HEK293T (cell line): Measurements from ENCODE around the gene REN.

Experiments used
- ARNT ChIP-seq: fragments of 450-650 bp; IDR thresholded peaks from 2 replicates; pipeline ENCODE4 v1.6.1; 2017; ENCODE audit warnings: mild to moderate bottlenecking
- BHLHE40 ChIP-seq: fragments of 450-650 bp; IDR thresholded peaks from 2 replicates; pipeline ENCODE4 v1.6.1; 2016; ENCODE audit warnings: mild to moderate bottlenecking, moderate library complexity, borderline replicate concordance
- CTBP1 ChIP-seq: fragments of 450-650 bp; IDR thresholded peaks from 2 replicates; pipeline ENCODE4 v1.6.1; 2016; ENCODE audit warnings: borderline replicate concordance
- ELF4 ChIP-seq: fragments of 450-650 bp; IDR thresholded peaks from 2 replicates; pipeline ENCODE4 v1.6.1; 2017; ENCODE audit warnings: antibody characterized with exemption
- FOXA1 ChIP-seq: fragments of 450-650 bp; IDR thresholded peaks from 2 replicates; pipeline ENCODE4 v1.6.1; 2016; ENCODE audit warnings: mild to moderate bottlenecking
- FOXK2 ChIP-seq: fragments of 450-650 bp; IDR thresholded peaks from 2 replicates; pipeline ENCODE4 v1.6.1; 2016; ENCODE audit warnings: mild to moderate bottlenecking
- FOXM1 ChIP-seq: fragments of 450-650 bp; IDR thresholded peaks from 2 replicates; pipeline ENCODE4 v1.6.1; 2017; ENCODE audit warnings: mild to moderate bottlenecking, borderline replicate concordance
- L3MBTL2 ChIP-seq: fragments of 450-650 bp; conservative IDR thresholded peaks from 2 replicates; pipeline ENCODE4 v1.6.1; 2016; ENCODE audit warnings: mild to moderate bottlenecking
- NFRKB ChIP-seq: fragments of 450-650 bp; IDR thresholded peaks from 2 replicates; pipeline ENCODE4 v1.6.1; 2016; ENCODE audit warnings: mild to moderate bottlenecking, moderate library complexity
- PKNOX1 ChIP-seq: fragments of 450-650 bp; IDR thresholded peaks from 2 replicates; pipeline ENCODE4 v1.6.1; 2016
- SP1 ChIP-seq: fragments of 450-650 bp; IDR thresholded peaks from 2 replicates; pipeline ENCODE4 v1.6.1; 2017
- SUZ12 ChIP-seq: fragments of 450-650 bp; IDR thresholded peaks from 2 replicates; pipeline ENCODE4 v1.6.1; 2016; ENCODE audit warnings: mild to moderate bottlenecking
- TARDBP ChIP-seq: fragments of 450-650 bp; IDR thresholded peaks from 2 replicates; pipeline ENCODE4 v1.6.1; 2016

DNA sequence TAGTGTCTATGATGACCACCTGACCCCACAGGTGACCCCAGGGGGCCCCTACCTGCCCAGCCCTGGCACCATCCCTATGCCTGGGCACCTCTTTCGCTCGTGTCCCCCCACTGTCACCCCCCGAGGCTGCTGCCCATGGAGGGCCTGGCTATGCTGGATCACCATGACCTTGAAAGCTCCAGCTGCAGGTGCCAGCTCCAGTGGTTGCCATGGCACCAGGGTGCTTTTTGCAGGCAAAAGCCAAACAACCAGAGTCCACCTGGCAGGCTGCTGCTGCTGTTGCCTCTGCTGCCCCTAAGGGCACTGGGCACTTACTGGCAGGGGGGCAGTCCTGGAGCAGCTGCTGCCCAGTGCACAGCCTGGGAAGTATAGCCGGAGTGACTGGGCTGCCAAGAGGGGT, 36.0 kb downstream of the REN start:
- TF ChIP-seq ELF4, result no peak
- no peak for TF ChIP-seq SP1
- no peak for TF ChIP-seq FOXK2
- no peak for TF ChIP-seq SUZ12
- no peak for TF ChIP-seq PKNOX1
- no peak for TF ChIP-seq FOXM1
- no peak for TF ChIP-seq TARDBP
- TF ChIP-seq ARNT, result no peak
- no peak for TF ChIP-seq L3MBTL2
- no peak for TF ChIP-seq NFRKB
- TF ChIP-seq FOXA1, result no peak
- no peak for TF ChIP-seq CTBP1
- no peak for TF ChIP-seq BHLHE40
